GM18907 (cell line): Measurements from ENCODE around the gene ASB18.

ENCODE experiments used
- ATAC-seq: cut with Tn5 transposase; IDR thresholded peaks from one replicate; pipeline ENCODE4 v1.9.1; 2021; ENCODE audit warnings: mild to moderate bottlenecking, moderate library complexity; ENCODE audit not compliant: unreplicated experiment

ASB18 gene

DNA sequence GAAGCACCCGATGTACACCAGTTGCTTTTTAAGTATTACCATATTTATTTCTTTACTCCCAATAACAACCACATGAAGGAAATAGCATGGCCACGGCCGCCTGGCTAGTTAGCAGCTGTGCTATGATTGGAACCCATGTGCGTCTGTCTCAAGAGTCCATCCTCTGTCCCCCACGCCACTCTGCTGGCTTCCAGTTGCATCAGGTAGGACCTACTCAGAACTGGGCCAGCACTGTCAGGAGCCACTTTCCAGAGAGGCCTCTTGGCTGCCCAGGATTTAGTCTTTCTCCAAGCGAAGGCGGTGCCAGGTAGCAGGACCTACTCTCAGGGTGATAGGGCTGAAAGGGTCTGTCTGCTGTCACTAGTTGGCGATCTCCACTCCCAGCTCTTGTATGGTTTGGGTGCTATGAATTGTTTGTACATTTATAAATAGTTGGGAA lies 22.1 kb downstream of the ASB18 start:
- ATAC-seq = no peak

DNA sequence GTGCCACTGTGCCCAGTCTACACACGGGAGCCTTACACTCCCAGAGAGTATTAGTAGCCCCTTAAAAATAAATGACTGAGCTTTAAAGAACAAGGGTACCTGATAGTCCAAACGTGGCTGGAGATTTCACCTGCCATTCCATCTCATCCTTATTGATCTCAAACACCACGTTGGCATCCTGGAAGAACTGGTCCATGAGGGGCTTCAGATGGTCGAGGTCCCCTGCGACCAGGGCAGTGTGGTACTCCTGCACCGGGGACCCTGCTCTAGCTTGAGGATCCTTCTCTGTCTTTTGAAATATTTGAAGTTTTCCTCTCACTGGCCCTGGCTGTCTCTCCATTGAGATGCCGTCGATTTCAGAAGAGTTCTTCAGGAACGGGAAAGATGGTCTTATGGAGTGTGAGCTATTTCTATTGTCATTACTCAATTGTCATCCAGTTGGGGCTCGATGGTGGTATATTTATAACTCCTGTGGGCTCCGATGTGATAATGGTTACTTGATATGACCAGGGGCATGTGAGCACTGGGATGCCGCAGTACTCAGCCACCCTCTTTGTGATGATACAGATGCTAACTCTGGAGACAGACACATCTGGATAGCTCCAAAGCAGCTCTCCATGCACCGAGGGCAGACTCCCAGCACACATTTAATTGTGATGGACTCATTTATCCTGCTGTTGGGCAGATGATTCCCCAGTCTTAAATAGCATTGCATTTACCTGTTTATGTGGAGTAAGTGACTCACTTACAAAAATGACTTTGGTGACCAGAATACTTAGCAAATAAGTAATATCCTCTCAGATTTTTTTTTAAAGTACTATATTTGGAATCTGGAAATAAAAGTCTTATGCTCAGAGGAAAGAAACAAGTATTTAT lies 22.8 kb downstream of the ASB18 start:
- ATAC-seq = no peak

DNA sequence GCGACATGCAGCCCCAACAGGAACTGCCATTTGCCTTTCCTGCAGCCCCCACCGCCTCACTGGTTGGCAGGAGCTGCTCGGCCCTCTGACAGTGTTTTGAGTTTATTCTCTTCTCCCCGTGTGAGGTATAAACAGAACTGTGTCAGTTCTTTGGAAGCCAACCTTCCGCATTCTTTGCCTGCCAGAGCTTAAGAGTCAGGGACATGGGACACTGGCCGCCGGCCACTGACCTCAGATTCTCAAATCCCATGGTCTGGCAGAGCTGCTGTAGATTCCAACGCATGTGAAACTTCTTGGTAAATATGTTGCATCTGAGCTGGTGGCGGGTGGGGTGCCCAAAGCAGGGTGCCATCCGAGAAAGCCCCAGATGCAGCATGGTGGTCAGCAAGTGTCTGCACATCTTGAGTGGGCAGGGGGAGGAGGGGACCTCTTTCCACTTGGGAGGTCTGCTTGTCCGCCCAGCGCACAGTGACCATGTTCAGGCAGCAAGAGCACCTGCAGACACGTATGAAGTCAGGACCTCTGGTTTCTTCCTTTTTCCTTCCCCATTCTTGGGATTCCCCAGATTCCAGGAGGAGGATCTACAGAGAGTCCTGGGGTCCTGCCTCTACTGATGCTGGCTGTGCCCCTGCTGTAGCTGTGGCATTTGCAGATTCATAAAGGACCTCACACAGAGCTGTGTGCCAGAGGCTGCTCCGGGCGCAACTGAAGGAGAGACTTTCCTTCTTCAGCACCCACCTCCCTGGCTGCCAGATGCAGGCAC lies 23.8 kb downstream of the ASB18 start:
- ATAC-seq = no peak

DNA sequence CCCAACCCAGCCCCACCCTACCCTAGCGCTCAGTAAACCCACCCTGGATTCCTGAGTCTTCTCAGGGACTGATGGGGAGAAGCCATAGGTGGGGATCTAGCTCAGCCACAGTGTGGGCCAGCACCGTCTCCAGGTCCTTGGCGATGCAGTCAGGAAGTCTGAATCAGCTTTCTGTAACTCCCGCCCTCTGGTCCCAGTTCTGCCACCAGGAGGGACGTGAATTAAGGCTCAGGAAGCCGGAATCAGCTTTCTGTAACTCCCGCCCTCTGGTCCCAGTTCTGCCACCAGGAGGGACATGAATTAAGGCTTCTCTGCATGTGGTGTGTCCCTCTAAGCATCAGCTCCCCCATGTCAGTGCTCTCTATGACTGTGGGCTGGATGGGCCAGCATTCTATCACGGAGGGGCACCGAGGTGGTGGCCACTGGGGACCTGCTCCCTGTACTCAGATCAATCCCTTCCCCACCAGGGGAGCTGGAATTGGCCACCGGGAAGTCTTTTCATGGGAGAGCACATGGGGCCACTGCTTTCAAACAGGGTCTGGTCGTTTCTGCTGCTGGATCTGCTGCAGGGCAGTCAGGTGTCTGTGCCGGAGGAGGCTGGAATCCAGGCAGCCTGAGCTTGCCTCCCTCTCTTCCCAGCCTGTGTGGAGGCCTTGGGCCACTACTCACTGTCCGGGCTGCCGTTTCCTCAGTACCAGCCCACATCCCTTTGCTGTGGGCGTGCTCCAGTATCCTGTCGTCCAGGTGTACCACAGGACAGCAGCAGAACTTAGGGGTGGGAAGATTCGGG lies 24.7 kb downstream of the ASB18 start:
- no peak for ATAC-seq

DNA sequence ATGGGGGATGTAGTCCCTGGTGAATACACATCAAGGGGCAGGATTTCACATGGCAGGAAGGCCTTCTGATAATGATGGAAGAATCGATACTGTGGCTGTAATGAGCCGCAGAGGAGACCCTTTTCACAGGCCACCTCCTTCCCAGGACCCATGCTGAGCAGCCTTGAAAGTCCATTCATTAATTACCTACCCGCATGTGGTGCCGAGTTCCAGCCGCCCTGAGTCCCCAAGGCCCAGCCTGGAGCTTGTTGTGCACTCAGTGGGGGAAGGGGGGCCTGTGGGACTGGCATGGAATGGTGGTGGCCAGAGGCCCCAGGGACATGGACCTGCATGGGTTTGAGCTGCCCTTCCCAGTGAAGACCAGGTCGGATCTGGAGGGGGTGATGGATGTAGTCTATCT lies 25.5 kb downstream of the ASB18 start:
- ATAC-seq = no peak

DNA sequence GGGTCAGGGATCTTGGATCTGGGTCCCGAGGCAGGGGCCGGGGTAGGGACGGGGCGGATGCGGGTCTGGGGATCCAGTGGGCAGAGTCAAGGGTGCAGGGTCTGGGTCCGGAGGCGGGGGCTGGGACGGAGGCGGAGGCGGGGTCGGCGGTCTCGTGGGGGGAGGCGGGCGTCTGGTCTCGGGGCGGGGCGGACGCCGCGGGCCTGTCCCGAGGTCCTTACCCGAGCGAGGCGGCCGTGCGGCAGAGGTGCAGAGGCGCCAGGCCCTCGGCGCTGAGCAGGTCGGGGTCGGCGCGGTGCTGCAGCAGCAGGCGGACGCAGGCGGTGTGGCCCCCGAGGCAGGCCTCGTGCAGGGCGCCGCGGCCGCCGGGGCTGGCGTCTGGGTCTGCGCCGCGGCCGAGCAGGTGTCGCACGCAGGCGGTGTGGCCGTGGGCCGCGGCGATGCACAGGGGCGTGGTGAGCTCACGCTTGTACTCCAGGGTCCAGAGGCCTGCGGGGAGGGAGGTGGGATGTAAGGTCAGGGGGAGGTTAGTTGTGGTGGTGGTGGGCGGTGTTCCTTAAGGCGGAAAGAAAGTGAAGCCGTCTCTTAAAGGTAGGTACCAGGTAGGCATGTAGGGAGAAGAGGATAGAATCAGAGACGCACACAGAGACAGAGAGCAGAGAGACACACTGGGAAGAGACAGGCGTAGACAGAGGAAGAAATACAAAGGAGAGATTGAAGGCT lies 26.6 kb downstream of the ASB18 start:
- no peak for ATAC-seq

DNA sequence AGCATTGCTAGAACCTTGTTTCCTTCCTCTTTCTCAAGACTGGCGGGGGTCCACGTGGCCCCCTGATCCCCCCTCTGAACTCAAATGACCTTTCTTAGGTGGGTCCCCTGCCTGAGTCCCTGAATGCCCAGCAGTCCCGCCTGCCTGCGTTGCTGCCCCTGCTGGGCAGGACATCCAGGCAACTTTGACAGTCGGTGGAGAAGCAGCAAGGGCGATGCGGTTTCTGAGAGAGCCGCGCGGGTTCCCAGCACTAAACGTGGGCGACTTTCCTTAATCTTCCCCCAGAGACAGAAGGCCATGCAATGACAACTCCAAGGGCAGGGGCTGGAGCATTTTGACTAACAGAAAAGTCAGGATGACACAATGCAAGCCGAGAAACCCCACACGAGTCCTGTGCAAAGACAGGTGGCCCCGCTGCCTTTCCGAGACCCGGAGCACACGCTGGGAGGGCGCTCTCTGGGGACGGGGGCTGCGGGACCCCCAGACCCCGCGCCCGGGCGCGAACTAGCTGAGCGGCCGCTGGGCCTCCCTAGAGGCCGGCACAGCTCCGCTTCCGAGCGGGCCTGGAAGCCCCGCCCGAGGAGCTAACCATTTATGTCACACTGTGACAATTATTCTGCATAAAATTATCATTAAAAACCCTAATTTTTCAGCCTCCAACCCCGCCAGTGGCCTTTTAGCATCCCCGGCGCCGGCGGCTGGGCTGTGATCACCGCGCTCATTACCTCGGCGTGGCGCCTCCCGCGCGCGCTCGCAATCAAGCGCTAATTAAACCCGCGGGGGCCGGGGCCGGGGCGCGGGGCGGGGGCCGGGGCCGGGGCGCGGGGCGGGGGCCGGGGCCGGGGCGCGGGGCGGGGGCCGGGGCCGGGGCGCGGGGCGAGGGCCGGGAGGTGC lies 27.4 kb downstream of the ASB18 start:
- no peak for ATAC-seq

DNA sequence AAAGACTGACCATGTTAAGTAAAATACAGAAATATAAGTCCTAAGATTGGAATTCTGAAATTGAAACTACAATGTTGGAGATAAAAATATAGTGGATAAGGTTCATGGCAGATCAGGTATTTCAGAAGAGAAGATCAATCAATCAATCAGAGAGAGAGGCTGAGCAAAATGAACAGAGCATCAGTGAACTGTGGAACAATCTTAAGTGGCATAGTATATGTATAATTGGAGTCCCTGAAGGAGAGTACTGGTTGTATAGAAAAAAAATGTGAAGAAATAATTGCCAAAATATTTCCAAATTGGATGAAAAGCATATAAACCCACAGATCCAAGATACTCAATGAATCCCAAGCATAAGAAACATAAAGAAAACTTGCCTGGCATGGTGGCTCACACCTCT lies 35.0 kb downstream of the ASB18 start:
- ATAC-seq = no peak

DNA sequence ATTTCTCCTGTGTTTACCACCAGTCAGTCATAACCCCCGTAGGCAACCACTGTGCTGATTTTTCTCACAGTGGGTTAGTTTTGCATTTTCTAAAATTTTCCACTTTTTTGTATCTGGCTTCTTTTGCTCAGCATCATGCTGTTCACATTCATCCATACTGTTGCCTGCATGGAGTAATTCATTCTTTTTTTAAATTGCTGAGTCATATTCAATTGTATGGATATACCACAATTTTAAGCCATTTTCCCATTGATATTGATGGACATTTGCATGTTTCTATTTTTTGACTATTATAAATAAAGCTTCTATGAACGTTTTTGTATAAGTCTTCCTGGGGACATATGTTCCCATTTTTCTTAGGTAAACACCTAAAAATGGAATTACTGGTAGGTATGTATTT lies 40.5 kb downstream of the ASB18 start:
- no peak for ATAC-seq

DNA sequence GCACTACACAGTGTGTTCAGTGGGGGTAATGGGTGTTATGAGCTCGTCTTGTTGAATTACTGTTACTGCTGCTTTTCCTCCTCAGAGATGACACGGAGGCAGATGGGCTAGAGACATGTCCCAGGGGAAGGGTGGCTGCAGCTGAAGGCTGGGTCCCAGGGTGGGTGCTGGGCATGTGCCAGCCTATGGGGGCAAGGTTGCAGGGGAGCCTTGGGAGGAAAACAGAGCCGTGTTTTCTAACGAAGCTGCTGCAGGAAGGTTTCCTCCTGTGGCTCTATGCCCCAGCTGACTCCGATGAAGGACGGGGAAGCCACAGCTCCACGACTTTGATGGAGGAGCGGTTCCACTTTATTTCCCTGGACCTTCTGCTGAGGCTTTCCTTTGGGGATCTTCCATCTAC lies 42.4 kb downstream of the ASB18 start:
- ATAC-seq = no peak

DNA sequence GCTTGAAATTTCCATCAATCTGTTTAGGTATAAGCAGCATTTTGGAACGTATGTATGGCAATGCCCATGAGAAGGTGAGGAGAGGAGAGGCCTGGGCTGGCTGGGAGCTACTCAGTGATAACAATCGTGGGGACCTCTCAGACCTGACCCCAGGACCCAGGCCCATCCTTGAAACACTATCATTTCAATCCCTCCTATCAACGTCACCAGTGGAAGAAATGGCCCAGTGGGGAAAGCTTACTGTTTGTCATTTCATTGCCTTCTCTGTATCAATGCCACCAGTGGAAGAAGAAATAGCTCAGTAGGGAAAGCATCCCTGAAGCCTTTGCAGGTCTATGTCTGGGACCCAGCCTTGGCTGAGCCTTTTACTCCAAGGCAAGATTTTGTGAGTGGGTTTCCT lies 44.8 kb downstream of the ASB18 start:
- no peak for ATAC-seq

DNA sequence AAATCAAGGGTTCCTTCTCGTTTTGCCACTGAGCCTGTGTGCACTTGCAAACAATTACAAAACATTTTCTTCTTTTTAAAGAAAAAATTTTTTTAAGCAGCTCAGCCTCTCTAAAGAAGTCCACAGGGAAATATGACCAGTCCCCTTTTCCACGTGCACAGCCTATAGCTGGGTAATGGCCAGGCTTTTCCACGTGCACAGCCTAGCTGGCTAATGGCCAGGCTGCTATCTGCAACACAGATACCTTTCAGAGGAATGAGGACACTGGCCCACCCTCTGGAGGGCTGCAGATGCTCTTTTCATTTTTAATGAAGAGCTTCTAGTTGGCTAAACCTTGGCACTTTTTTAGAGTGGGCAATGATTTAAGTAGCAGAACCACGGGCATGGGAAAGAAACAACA lies 46.3 kb downstream of the ASB18 start:
- no peak for ATAC-seq

DNA sequence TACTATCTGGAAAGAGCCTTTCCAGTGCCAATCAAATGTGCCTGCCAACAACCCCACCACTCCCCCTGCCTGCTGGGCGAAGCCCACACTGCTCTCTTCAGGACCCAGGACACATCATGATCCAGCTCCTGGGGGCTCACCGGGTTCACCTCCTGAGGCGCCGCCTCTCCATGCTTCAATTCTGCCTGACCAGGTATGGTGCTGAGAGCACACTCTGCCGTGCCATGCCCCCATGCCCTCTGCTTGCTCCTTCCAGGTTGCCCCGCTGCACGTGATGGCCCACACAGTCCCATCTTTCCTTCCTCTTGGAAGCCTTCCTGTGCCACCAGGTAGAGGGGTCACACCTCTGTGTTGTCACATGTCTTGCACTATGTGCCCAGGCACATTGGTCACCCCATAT lies 47.5 kb downstream of the ASB18 start:
- no peak for ATAC-seq

DNA sequence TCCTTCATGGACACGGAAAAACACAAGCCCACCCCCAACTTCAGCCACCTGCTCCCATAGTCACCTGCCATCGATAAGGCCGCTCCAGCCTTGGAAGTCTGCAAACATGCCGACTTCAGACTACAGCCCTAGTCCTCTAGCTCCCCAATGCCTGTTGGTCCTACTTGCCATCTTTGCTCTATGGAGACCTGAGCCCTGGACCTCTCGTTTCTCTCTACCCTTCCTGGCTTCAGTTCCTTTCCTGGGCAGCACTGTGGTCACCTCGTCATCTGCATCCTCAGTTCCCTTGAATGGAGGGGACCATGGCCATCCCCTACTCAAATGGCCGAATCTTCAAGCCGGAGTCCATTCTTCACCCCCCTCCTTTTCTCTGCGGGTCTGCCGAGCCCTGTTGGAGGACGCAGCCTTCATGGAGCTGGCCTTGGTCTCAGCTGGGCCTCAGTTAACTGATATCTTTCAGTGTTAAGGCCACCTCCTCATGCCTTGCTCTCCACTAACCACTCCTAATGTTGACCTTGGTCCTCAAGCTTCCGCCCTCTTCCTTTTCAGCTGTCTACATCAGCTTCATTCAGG lies 48.4 kb downstream of the ASB18 start:
- ATAC-seq = no peak

DNA sequence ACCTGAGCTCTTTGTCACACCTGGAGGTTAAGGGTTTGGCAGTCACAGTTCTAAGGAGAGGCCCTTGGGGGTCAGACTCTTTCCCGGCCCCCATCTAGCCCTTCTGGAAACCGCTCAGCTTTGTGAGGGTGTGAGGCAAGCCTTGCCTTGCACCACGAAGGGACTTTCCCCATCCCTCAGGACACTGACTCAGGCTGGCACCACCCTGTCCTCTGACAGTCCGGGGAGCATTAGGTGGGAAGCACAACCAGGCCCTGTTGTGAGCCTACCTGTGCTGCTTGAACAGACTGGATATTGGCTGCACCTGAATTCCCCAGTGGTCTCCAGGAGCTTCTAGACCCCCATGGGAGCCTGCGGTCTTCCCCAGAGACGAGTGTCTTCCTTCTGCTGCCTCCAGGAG lies 49.0 kb downstream of the ASB18 start:
- ATAC-seq = no peak

DNA sequence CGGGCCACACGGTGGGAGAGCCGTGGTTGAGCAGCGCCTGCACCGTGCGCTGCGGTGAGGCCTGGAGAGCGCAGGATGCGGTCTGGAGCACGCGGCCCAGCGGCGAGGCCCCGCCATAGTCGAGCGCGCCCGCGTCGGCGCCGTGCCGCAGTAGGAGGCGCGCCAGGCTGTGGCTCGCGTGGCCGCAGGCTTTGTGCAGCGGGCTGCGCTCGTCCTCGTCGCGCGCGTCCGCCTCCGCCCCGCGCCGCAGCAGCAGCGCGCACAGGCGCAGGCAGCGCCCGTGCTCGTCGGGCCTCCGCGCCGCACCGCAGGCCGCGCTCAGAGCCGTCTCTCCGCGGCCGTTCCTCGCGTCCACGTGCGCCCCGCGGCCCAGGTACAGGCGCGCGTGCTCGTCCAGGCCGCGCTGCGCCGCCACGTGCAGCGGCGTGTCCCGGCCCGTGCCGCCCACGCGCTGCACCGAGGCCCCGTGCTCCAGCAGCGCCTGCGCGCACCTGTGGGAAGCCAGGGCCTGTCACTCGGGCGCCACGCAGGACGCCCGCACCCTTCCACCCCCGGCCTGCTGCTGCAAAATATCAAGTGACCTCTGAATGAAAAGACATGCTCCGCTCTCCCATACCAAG lies 49.7 kb downstream of the ASB18 start:
- no peak for ATAC-seq

DNA sequence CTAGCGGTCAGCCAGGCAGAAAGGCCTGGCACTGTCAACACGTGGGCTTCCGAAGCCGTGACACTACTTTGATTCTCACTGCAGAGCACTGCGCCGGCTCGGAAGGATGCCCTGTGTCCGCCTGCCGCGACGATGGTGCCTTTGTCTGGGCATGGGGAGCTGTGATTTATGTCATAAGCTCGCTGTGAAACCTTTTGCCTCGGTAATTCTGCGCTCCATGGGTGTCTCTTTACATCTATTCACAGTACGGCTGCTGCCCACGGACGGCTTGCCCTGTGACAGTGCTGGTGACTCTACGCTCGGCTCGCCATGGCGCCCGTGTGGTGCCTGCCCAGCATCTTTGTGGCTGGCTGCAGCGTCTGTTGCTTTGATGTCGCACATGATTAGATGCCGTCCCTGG lies 52.9 kb downstream of the ASB18 start:
- no peak for ATAC-seq

DNA sequence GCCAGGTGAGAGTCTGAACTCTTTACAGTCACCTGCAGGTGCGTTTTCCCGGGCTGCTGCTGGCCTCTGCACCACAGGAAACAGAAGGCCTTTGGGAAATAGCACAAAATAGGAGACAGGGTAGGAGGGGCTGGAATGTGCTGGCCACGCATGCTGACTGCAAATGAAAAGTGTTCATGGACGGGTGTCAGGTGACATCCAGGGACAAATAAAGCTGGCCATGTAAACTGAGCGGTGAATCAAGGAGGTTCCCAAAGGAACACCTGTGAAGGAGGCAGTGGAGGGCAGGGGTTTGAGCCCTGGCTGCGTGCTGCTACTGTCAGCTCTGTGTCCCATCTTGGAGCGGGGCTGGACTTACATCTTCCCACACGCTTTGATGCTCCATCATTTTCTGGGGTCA lies 53.7 kb downstream of the ASB18 start:
- no peak for ATAC-seq

DNA sequence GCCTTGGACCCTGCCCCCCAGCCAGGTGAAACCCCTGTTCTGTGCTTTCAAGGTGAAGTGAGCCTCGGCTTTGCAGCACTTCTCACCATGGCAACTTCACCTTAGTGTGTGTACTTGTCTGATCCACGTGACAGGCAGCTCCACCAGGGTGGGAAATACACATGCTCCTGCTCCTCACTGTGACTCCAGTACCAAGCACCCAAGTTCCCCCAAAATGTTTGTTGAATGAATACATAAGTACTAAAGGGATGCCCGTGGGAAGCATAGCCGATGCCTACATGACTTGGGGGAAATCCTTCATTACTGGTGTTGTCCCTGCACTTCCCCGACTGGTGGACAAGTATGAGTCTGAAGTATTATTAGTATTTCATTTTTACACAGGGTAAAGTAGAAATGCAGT lies 54.2 kb downstream of the ASB18 start:
- ATAC-seq = no peak
